ENCODE data around the gene APOLD1.

GRCh38 chr12:12839003-12839395 lies 53.5 kb downstream of the APOLD1 start:
- no peak for TF ChIP-seq CTCF (IDR thresholded peaks at IDR 0.05; ENCODE audit: low read length)
- TF ChIP-seq EZH2 (optimal IDR thresholded peaks at IDR 0.05; ENCODE audit: low read depth, low read length): no peak

Data from MM.1S (cell line).